GM19452 (cell line): ENCODE measurements around the gene LYRM4.

Experiments
- ATAC-seq: cut with Tn5 transposase; IDR thresholded peaks from one replicate; pipeline ENCODE4 v1.9.1; 2021; ENCODE audit not compliant: unreplicated experiment

The LYRM4 gene

DNA sequence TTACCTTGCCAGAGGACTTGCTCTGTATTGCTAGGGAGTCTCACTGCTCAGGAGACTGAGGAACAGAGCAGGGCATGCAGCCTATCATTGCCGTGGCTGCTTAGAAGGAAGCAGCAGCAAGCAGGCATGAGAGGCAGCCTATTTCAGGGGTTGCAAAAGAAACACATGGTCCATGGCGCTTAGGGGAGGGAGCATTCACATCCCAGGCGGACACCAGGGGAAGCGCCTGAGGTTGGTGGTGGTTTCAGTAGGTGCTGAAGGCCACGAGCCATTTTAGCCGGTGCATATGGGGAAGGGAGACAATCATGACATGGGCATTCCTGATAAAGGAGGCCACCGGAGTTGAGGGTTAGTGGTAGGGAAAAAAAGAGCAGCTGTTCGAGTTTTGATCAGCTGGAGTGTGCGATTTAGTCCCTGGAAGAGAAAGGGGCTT is 21.5 kb upstream of the LYRM4 start:
- ATAC-seq = no peak

DNA sequence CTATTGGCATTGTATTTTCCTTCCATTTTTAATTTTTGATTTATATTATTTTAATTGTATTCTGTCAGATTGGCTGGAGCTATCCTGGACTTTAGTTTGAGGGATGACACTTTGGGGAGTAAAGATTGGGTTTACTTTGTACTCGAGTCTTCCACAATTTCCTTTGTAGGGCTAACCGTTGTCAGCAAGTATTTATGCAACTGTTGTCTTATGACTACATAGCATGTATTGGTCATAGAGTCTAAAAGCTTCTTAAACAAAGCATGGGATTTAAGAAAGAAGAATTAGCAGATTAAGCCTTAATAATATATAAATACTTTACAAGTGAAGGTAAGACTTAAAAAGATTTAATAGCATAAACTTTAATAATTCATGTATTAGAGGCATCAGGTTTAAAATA is 20.2 kb upstream of the LYRM4 start:
- ATAC-seq = no peak

DNA sequence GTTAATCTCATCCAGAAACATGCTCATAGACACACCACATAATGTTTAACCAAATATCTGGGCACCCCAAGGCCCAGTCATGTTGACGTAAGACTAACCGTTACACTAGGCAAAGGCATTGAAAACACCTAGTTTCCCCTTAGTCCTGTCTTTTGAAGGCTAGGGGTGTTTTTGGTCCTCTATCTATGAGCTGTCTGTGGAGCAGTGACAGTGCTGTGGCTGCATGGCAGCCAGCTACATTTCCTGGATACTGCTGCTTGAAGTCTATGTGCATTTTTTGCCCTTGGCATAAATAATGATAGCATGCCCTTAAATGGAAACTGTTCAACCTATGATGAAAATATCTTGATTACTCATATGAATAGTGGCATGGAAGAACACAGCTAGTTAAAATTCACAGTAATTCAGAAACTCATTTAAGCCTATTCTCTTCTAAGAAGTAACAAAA is 19.2 kb upstream of the LYRM4 start:
- ATAC-seq = no peak

DNA sequence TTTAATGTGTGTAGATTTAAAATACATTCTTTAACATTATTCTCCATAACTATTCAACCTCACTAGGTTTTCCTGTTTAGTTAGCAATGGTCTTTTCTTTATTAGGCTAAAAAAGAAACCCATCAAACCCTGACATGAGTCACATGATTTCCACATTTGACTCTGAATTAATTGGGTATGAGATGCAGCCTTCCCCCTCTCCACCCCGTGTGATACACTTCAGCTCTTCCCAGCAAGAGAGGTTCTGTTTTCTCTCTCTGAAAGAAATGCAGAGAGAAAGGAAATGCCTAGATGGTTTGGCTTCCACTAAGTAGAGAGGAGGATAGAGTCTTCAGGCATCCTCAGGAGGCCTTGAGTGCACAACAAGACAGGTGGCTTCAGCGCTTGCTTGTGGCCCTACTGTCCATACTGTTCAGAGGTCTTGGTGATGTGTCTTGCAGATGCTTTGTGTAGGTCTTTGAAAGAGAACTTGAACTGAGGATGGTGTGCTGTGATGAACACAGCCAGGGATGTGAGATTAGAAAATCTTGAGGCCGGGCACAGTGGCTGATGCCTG is 17.9 kb upstream of the LYRM4 start:
- no peak for ATAC-seq

DNA sequence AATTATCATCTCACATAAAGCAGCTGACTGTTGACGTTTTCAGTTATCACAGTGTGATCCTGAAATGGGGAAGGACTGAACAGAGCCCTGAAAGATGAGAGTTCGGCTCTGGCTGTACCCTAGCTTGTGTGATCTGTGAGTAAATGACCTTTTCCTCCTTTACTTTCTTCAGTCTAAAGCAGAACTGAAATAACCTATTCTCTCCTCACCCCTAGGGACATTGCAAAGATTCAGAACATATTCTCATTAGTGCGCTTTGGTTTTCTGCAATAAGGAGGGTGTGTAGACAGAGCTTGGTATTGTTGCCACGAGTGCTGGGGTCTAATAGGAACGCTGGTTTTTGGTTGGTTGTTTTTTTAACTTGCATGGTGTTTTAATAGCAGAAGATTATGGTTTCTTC is 17.3 kb upstream of the LYRM4 start:
- no peak for ATAC-seq

DNA sequence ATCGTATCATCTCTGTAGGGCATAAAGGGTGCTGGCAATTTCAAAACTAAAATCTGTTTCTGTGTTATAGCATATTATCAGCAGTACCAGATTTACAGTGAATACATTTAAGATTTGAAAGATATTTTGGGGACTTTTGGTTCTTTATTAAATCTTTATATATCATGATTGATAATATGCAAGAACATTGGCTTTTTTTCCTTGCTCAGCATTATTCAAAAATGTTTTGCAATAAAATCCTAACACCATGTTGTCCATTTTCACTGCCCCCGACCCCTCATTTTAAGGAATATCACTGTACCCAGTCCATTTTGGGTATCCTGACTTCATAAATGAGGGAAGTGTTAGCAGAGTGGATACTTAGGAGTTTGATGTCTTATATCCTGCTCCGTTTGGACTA is 16.8 kb upstream of the LYRM4 start:
- ATAC-seq = no peak

DNA sequence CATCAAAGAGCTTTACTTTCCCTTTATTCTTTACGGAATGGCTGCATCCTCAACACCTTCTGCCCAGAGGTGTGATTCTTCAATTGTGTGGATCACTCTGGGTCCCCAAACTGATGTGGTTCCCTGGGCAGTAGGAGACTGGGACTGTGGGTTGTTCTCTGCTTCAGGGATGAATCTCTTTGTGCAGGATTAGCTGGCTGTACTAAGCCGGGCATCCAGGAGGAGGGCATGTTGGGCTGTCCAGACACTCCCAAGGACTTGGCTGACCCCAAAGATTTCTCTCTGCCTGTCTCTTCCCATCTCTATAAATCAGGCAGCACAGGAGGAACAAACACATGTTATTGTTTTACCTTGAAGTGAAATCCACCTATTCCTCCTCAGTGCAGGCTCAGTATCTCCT is 15.8 kb upstream of the LYRM4 start:
- no peak for ATAC-seq

DNA sequence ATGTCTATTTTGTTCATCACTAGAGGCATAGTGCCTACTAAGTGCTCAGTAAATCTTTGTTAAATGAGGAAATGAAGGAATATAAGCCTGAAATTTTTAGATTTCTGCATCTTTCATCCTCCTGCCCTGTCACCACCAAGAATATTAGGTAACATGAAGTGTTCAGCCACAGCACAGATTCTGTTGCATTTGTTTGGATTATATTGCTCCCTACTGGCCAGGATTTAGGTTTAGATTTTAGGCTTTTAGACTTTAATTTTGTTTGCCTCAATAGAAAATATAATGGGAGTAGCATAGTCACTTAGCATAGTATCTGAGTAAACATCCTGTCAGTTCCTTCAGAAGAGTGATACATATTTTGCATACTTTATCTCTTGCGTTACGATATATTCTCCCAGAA is 14.7 kb upstream of the LYRM4 start:
- no peak for ATAC-seq

DNA sequence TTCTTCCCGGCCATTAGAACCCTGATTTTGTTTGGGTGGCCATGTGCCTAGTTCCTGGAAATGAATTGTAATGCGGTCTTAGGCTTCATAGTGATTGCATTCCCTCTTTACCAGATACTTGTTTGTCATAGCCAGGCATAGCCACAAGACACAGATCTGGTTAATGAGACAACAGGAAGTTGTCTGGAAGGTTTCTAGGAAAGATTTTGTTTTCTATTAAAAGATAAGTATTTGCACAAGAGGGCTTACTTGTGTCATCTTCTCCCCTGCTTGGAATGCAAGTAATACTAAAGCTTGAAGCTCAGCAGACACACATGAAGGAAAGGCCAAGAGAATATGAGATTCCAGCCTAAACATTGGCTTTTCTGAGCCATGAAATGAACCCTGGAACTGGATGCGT is 13.5 kb upstream of the LYRM4 start:
- no peak for ATAC-seq

DNA sequence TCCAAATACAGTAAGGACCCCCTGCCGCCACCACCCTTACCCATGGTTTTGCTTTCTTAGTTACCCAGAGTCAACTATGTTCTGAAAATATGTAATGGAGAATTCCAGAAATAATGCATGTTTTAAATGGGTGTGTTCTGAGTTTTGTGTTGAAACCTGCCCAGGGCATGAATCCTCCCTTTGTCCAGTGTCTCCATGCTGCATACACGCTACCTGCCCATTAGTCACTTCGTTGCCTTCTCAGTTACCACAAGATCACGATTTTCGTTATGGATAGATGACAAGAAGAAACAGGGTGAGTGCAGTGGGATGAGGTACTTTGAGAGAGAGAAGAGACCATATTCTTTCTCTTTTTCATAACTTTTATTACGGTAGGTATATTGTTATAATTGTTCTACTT is 11.2 kb upstream of the LYRM4 start:
- ATAC-seq = no peak

DNA sequence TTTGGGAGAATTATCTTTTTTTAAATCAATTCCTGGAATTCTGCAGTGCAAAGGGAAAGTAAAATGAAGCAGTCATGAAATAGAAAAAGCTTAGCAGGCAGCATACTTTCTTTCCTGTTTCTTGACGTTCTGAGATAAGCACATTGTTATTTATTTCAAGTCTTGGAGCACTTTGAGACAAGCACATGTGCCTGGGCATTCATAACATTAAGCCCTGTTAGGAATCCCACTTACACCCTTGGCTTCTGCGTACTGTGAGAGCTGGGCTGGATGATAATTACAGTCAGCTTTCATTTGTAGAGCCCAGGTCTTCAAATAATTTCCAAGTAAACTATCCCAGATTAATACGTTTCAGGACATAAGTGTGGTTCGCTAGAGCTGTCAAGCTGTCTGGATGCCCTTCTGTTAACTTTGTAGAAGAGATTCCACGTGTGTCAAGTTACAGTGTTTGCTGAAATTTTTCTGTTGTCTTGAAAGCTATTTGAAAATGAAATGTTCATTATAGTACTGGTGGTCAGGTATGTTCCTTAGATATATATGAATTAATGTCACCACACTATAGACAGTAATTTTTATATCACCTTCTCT is 9.4 kb upstream of the LYRM4 start:
- ATAC-seq = no peak

DNA sequence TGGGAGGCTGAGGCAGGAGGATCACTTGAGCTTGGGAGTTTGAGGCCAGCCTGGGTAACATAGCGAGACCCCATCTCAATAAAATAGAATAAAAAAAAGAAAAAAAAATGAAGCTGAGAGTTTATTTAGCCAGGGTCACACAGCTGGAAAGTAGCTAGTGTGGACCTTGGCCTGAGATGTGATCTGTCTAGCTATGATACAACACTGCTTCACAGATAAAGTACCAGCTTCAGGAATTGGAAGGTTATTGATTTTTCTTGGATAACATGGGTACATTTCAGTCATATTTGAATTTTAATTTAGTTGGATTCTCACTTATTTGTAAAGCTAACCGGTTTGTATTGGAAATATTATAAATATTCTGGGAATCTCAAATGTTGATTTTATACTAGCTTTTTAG is 5.7 kb upstream of the LYRM4 start:
- ATAC-seq = no peak

DNA sequence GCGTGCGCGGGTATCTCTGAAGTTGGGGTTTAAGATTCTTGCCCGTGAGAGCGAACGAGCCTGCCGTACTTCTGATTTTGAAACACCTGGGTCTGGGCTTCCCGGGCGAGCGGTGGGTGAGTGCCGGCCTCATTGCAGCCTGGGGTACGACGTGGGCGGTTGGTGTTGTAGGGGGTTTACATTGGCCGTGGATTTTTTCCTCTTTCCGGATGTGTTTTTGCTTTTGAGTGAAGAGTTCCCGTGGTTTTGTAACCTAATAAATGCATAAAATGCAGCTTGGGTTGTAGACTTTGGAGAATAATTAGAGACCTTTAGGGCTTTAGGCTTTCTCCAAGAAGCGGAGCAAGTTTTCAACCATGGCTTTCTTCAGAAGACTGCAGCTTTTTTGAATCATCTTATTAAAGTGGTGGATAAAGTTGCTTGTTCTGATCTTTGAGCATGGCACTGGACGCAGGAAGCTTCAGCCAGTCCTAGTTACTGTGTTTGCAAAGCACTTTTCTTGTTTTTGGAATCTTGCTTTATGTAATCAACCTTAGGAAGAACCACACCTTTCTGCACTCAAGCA is 877 bp upstream of the LYRM4 start:
- ATAC-seq = no peak

DNA sequence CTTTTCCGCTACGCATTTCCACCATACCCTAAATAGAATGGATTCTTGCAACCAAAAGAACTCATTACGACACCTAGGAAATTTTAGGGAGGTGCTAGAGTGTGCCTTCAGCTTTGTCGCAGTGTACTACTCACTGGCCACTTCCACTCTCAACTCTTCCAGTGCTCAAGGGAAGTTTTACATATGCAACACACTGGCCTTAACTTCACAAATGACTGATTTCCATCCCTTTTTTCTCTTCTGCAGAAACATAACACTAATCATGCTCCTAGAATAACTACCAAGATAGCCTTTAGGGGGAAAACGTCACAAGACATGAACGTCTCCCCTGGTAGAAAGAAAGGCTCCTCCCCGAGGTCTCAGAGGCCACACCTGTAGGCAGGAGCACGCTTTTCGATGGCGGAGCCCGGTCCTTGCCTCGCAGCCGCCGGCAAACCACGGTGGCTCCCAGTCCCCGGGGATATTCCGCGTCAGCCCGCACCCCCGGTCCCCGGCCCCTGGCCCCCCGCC is 584 bp downstream of the LYRM4 start:
- peak; percentile 68 for ATAC-seq

DNA sequence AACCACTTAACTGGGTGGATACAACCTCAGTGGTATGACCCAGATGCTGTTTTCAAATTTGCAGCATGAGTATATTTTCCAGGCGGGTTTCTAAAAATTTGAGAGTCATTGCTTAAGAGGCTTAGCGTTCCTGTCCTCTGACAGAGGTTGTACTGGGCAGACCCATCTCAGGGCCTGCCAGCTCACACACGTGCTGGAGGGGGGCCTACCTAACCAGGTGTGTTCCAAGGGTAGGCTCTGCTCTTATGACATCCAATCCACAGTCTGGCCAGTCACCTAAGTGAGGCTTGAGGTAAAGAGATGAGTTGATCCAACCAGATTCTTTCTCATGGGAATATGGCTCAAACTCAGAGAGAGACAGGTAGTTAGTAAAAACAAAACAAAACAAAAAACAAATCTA is 1.3 kb downstream of the LYRM4 start:
- ATAC-seq = no peak

DNA sequence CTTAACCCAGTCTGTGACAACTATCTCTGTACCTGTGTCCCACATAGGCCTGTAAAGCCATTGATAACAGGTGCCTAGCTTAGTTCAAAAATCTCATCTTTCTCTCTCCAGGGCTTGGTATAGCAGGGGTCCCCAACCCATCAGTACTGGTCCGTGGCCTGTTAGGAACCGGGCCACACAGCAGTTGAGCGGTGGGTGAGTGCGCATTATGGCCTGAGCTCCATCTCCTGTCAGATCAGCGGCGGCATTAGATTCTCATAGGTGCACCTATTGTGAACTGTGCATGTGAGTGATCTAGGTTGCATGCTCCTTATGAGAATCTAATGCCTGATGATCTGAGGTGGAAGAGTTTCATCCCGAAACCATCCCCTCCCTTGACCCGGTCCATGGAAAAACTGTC is 3.4 kb downstream of the LYRM4 start:
- no peak for ATAC-seq

DNA sequence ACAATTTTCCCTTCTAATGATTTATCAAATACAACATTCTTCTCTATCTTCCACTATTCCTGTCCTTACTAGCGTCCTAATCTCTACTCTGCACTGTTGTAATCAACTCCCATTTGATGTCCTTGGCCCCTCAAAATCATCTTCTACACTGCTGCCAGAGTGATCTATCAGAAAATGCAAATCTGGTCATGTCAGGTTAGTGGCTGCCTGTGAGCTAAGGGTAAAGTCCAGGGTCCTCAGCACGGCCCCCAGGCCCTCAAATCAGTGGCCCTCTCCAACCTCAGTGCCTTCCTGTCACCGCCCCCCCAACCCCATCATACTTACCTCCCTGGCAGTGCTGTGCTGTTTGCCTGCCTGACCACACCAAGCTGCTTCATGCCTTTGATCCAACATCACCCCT is 3.8 kb downstream of the LYRM4 start:
- no peak for ATAC-seq

DNA sequence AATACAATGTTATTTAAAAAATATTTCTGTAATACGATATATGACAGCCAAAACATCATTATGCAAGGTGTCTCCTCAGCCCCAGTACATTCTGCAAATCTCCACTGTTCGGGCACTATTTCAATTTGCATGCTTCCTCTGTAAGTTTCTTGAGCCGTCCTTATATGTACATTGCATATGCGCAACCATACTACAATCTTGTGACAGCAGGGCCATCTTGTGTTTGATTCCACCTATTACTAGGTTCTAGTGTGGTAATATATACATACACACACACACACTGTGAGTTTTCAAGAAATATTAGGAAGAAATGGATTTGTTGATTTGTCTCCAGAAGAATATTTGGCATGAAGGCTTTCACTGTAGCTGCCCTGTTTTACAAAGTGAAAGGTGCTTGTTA is 9.8 kb downstream of the LYRM4 start:
- no peak for ATAC-seq

DNA sequence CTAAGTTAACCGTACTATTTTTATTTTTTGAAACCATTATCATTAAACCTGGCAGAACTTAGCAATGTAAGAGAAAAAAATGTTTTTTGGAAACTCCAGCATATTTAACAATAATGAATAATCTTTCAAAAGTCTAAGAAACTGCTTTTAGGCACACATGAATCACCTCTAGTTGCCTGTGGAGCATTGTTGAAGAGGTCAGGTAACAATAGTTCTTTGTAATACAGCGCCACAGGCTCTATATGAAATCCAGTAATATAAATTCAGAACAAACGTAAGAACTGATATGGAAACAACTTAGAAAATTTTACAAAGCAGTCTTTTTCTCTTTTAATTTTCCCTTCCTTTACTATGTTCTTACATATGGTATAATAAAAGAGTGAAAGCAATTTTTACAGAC is 10.3 kb downstream of the LYRM4 start:
- no peak for ATAC-seq

DNA sequence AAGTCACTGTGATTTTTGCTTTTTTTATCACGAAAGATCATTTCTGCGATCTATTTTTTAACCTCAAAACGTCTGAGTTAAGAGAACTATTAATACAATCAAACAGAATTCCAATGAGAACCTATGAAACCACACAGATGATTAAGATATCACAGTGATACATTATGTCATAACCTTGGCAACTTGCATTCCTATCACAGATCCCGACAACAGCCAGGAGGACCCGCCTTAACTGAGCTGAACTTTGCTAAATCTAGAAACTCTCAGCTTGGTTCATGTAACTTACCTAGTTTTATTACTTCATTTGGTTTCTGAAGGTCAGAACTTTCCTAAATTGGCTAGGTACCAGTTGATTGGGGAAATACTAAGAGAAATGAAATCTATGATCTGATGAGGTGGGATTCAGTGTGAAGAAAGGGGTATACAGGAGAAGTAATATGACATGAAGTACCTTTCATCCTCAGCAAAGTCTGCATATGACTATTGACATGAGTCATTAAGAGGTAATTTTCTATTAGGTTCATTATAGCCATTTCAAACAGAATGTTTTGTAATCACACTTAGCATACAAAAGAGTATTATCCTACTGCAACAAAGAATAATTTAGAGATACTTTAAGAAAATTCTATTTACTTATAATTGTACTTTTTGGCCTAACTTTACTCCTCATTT is 11.2 kb downstream of the LYRM4 start:
- no peak for ATAC-seq

DNA sequence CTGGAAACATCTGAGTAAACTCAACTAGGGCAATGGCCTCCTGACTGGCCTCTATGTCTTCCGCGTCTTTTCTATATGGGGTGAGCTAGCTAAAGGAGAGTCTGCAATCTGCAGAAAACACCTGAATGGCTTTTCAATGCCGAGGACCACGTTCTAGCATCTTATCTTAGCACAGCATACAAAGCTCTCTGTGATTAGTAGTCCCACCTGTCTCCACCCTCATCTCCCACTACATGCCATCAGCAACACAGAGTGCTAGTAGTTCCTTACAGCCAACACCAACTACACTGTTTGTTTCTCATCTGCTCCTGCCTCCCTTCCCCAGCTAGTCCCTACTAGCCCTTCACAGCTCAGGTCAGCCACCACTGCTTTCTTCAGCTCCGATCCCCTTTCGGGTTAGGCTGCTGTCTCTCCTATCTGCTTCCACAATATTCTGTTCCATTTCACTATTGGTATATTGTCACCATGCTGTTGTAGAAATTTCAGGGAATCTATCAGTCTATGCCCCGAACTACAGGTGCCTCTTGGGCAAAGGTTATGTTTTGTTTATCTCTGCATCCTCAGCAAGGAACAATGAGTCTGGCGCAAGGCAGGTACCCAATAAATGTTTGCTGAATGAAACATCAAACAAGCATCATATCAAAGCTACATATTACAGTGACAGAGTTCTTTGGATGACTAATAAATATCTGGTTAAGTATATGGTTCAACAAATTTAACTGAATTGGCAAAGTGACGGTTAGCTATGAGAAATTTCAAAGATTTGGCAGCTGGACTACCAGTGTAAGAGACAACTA is 12.2 kb downstream of the LYRM4 start:
- ATAC-seq = no peak
